Osteocyte (in vitro differentiated cells): ENCODE measurements around the gene TTC39C. TPM values are rescaled to one million over a fixed set of nuclear protein-coding genes. Genes with fewer than 3 reads are reported as not detected.
"Not testable (repeated sequence)": the region's sequence is repeated elsewhere in the genome, so short reads cannot be mapped to it uniquely, and the experiment has no call there.

Source experiments
- DNase-seq: peaks from one replicate; pipeline ENCODE4 v3.0.0; 2021; ENCODE audit warnings: mixed read lengths; ENCODE audit not compliant: unreplicated experiment; ENCODE audit errors: extremely low spot score
- H3K27ac Mint-ChIP-seq: one replicate; pipeline ENCODE4 v1.8.0; 2021; ENCODE audit warnings: mild to moderate bottlenecking, mixed read lengths; ENCODE audit not compliant: unreplicated experiment
- H3K27me3 Mint-ChIP-seq: one replicate; pipeline ENCODE4 v1.8.0; 2021; ENCODE audit warnings: mixed read lengths; ENCODE audit not compliant: unreplicated experiment
- H3K36me3 Mint-ChIP-seq: one replicate; pipeline ENCODE4 v1.8.0; 2021; ENCODE audit warnings: mixed read lengths; ENCODE audit not compliant: unreplicated experiment
- H3K4me1 Mint-ChIP-seq: one replicate; pipeline ENCODE4 v1.8.0; 2021; ENCODE audit warnings: mixed read lengths; ENCODE audit not compliant: unreplicated experiment
- H3K4me3 Mint-ChIP-seq: one replicate; pipeline ENCODE4 v1.8.0; 2021; ENCODE audit warnings: mild to moderate bottlenecking, moderate library complexity, mixed read lengths; ENCODE audit not compliant: unreplicated experiment
- H3K9me3 Mint-ChIP-seq: one replicate; pipeline ENCODE4 v1.8.0; 2021; ENCODE audit warnings: mixed read lengths; ENCODE audit not compliant: unreplicated experiment
- CTCF ChIP-seq: fragments of 200-600 bp; sonication (generic); IDR thresholded peaks from 2 replicates; pipeline ENCODE4 v1.5.0; 2021; ENCODE audit warnings: antibody characterized with exemption, mild to moderate bottlenecking, moderate library complexity
- total RNA-seq: library from RNA; stranded (reverse); gene quantifications from 2 replicates; pipeline ENCODE4 v1.2.1, GENCODE V29; 2021

Gene TTC39C
- total RNA-seq, 1 donor from 2014 or later: 10.9 TPM

- TF ChIP-seq CTCF: no peak
- no peak overlapping the region for H3K27ac Mint-ChIP-seq
- peaks cover 4% of the 10 kb centered on the region for H3K4me1 Mint-ChIP-seq
- H3K9me3 Mint-ChIP-seq: no peaks in the 10 kb centered on the region
- DNase-seq: no peak
- no peaks in the 10 kb centered on the region for H3K27me3 Mint-ChIP-seq
- H3K36me3 Mint-ChIP-seq: no peaks in the 10 kb centered on the region
- H3K4me3 Mint-ChIP-seq: no peak overlapping the region
These were observed 11.9 kb downstream of the TTC39C start for GRCh38 chr18:24026457-24026856.

- Mint-ChIP-seq H3K27me3 (no peaks in the 10 kb centered on the region), H3K9me3 (no peaks in the 10 kb centered on the region), H3K4me3 (no peak overlapping the region), H3K27ac (no peak overlapping the region), H3K36me3 (no peaks in the 10 kb centered on the region), H3K4me1 (peaks cover 2% of the 10 kb centered on the region)
- DNase-seq: no peak
- no peak for TF ChIP-seq CTCF
These were observed 12.7 kb downstream of the TTC39C start for GRCh38 chr18:24027156-24027827.

- H3K9me3 Mint-ChIP-seq, DNase-seq, H3K27ac Mint-ChIP-seq, H3K27me3 Mint-ChIP-seq, H3K36me3 Mint-ChIP-seq, H3K4me3 Mint-ChIP-seq, H3K4me1 Mint-ChIP-seq: not testable (repeated sequence)
These were observed 14.4 kb downstream of the TTC39C start for GRCh38 chr18:24028946-24029345.

GRCh38 chr18:24031318-24031717, 16.8 kb downstream of the TTC39C start:
- Mint-ChIP-seq H3K9me3 (peaks cover 8% of the 10 kb centered on the region), H3K4me3 (no peak overlapping the region), H3K27ac (no peak overlapping the region), H3K36me3 (no peaks in the 10 kb centered on the region), H3K27me3 (no peaks in the 10 kb centered on the region), H3K4me1 (peaks cover 3% of the 10 kb centered on the region)
- no peak for DNase-seq
- TF ChIP-seq CTCF: no peak

GRCh38 chr18:24031916-24032315, 17.4 kb downstream of the TTC39C start:
- Mint-ChIP-seq H3K36me3 (no peaks in the 10 kb centered on the region), H3K4me1 (peaks cover 3% of the 10 kb centered on the region), H3K4me3 (no peak overlapping the region), H3K9me3 (peaks cover 8% of the 10 kb centered on the region), H3K27me3 (no peaks in the 10 kb centered on the region), H3K27ac (no peak overlapping the region)
- no peak for TF ChIP-seq CTCF
- DNase-seq: no peak
